NOMO-1 (cell line): ENCODE measurements around the gene ITGA8.
"Not testable (repeated sequence)": the region's sequence is repeated elsewhere in the genome, so short reads cannot be mapped to it uniquely, and the experiment has no call there.

Source experiments
- DNase-seq, 2 experiments: peaks; one replicate each; lab custom pipeline; 2025; ENCODE audit not compliant: unreplicated experiment in 2 of 2; lab: John Stamatoyannopoulos, UW

Gene ITGA8

GRCh38 chr10:15516256-15517085 is 203.3 kb downstream of the ITGA8 start:
- no peak for DNase-seq

- DNase-seq: no peak
Measured at GRCh38 chr10:15515202-15515601, 204.5 kb downstream of the ITGA8 start.

DNA sequence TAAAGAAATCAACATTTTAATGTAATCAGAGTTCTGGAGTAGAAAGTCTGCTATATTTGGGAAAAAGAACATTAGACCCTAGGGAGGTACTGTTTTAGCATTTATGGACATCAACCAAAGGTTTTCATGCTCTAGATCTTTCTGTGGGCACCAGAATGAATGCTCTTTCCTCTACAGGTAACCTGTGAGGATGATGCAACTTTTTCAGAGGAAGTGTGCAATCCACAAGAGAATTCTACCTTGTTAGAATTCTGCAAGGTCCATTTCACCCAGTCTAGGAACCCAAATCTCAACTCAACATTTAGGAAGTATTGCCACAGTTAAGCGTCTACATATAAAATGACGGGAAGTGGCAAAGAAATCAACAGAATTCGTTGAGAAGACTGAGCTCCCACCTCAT is 208.8 kb downstream of the ITGA8 start:
- DNase-seq: no peak

DNA sequence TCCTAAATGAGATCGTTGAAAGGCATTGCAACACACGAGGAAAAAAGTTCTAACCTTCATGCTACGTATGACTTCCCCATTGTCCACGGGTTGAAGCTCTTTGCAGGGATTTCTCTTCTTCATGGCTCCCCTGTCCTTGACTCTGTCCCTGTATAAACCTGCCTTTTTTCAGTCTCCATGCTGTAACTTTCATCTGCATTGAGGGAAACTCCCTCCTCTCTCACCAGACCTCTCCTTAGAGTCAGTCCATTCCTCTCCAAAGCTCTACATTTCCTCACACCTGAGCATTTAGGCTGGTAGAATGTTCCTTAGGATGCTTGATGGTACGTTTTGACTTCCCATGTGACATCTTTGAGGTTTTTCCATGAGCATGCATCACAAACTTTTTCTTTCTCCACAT is 214.4 kb downstream of the ITGA8 start:
- DNase-seq: no peak

DNA sequence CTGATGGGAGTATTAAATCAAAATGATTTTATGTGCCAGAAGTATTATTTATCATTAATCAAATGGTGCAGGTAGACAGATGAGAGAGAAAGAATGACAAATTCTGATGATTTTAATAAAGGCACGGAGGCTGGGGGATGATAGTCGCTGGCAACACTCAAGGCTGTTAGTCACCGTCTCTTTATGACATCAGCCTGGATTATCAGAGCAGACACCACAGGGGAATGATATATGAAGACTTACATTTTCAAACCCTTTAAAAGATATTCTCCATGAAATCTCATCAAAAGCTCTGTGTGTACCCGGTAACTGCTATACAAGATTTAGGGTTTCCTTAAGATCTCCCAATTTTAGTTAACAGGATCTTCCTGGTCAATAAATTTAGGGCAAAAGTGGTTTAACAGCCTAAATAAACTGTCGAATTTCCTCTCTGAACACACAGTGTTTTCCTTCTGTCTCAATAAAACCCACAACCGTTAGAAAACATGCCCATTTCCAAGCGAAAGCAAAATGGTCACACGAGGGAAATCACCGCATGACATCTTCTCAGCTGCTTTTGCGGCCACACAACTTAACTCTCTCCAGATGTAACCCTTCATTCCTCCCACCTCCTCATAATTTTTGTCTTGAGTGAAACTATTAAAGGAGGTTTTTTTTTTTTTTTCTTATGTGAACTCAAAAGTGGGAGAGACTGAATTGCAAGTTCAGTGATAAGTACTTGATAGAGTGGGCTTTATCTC is 215.5 kb downstream of the ITGA8 start:
- DNase-seq: no peak

DNA sequence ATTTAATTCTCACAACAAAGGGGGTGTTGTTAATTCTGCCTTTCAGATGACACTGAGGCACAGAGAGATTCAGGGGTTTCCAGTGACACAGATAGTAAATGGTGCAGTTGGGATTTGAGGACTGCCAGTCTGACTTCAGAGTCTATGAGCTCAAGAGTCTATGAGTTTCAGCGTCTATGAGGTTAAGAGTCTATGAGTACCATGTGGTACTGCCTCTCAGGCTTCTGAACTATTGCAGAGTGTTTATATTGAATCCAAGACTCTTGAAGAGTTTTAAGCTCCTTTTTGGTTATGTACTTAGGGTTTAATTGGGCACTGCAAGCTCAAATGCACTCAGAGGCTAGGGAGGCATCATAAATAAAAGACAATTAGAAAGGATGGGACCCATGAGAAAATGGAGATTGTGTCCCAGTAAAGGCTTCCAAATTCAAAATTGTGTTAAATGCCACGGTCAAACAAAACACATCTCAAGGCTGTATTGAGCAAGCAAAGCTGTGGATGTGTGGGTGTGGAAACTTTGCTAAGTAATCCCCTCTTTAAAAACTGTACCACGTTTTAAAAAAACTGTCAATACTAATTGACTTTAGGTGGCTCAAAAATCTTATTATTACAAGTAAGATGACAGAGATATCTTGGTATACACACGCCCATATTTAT is 224.7 kb downstream of the ITGA8 start:
- DNase-seq: no peak

DNA sequence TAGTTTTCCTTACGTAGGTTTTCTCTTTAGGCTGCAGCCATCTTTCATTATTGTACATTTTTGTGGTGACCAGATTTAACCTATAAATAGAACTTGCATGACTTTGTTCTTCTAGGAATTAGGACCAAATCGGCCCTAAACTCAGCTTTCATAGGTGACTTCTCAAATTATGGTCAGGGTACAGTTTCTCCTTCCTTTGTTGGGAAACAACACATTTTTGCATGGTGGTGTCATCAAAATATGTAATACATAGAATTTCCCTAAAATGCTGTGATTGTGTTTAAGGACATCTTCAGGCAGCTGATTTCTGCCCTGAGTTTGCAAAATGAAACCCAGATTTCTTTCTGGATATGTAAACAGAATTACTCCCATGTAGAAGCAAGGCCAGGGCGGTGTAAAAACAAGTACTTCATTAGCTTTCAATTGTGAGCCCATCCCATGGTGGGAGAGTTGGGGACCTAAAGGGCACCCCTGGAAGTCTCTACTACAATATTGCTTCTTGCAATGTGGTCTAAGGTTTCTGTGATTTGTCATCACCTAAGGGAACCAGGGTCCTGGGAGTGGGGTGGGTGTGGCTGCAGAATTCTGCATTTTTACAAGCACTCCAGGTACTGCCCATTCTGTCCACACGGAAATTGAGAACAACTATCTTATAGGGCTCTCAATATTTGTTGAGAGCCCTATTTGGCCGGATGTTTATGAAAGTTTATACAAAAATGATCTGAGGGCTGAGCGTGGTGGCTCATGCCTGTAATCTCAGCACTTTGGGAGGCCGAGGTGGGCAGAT is 227.7 kb downstream of the ITGA8 start:
- DNase-seq: no peak

DNA sequence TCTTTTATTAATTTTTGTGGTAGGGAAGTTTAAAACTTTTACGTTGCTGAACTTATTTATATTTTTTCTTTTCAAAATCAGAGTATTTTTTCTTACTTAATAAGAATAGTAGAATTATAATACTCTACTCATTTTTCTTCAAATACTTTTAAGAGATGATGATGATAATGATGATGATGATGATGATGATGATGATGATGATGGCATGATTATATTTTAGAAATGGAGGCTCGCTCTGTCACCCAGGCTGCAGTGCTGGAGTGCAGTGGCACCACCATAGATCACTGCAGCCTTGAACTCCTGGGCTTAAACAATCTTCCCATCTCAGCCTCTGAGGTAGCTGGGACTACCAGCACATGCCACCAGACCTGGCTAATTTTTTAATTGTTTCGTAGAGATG is 230.3 kb downstream of the ITGA8 start:
- no peak for DNase-seq

- DNase-seq: no peak
Measured at GRCh38 chr10:15487376-15487775, 232.3 kb downstream of the ITGA8 start.

- DNase-seq: no peak
Measured at GRCh38 chr10:15486404-15486803, 233.3 kb downstream of the ITGA8 start.

DNA sequence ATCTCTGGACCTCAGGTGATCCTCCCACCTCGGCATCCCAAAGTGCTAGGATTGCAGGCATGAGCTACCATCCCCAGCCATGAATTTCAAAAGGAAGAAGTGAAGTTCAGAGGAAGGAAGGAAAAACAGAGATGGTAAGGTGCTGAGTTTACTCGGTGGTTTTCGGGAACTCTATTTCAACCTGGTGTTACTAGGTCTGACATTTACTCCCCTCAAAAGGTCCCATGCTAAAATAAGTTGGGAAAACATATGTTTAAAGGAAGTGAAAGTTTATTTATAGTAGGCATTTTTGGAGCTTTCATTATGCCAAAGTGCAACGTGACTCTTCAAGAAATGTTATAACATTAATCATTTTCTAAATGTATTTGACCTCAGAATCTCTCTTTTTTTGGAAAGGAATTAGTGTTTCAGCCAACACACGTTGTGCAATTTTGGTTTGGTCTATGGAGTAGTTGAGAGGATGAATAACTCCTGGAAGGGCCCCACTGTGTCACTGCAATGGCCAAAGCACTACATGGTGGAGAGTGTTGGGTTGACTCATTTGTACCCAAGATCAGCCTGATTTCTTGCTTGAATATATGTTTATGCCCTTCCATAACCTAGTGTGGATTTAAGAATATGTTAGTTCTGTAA is 233.9 kb downstream of the ITGA8 start:
- DNase-seq: no peak

GRCh38 chr10:15485027-15485426 is 234.7 kb downstream of the ITGA8 start:
- no peak for DNase-seq

DNA sequence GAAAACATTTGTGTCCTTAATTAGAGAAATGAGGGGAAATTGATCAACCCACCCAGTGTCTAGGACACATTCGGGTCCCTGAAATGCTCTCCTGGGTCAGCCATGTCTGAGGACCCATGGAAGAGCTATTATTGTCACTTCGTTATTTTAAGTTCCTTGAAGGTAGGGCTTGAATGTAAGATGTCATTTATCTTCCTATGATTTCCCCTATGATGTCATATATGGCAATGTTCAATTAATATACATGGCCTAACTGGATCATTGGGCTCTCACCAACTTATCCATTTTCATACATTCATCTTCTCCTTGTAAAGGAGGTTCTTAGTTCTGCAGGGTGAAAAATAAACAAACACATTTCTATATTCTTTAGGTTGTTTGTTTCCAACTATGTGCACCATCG is 235.6 kb downstream of the ITGA8 start:
- DNase-seq: no peak

DNA sequence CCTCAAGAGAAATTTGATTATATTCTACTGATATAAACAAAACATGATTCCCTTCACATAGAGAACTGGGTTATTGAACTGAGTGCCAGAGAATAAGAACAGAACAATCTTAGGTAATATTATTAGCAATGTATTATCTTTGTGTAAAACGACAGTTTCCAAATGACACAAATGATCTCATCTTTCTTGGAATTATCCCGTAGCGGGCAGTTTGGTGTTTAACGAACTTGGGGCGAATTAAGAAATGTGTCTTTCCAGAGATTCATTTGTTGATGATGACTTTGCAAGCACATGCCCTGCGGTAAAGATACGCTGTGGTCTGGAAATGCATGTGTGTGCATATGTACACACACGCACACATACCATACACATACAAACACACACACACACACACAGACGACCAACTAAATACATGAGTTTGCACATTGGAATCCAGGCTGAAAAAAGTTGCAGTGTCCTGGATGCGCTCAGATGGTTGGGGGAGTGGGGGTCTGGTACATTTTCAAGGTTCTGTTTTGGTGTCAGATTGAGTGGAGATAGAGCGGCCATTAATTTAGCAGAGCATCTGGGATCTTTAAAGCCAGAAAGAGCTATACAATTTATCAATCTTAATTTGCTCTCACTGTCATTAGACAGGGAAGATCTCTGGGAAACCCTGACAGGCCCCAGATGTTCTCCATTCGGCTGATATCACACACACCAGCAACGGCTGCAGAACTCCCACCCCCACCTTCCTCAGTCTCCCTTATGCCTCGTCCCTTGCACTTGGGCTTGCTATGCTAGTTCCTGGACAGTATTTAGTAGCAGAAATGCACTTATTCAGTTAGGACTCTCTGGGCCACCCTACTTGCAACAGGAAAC is 236.3 kb downstream of the ITGA8 start:
- no peak for DNase-seq

DNA sequence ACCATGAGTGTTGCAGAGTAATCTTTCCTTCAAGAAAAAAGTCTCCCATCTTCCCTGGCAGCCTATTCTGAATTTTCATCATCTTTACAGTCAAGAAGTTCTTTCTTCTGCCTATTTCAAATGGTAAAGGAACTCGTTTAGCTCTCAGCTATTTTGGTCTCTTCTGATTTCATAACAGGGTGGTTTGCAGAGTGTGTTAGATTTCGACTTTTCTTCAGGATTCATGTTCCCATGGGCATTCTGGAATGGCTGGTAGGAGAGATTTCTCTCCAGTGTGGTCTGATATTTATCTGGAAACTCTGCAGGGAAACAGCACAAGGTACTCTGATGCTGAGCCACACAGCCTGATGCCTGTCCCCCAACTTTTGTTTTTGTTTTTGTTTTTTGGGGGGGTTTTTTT is 237.6 kb downstream of the ITGA8 start:
- no peak for DNase-seq

DNA sequence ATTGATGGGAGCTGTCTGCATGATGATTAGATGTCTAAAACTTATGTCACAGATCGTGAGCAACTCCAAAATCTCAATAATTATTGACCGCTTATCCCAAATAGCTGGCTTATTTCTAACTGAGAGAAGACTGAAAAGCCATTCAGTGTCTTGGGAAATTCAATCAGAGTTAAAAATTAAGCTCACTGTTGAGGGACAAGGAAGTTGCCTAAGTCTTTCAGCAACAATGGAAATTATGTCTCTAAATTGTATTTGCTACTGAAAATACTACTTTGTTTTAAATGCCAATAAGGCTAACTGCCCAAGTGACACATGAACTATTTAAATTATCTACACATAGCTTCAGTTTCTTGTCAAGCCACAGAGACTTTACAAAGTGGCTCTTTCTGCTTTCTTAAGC is 240.8 kb downstream of the ITGA8 start:
- no peak for DNase-seq

DNA sequence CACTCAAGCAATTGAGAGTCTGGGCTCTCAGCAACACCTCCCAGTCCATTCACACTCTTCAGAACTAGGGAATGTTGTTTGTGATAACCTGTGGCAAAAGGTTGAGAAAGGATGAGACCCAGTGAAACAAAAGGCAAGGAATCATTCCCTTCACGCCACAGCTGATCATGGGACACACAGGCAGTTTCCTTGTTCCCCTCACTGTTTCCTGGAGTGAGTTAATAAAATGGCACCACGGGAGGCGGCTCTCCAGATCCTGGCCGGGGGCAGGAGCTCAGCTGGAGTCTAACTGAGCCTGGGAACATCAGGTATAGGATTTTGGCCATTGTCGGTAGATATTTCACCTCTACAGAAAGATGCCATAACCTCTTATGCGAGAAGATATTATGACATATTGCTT is 241.3 kb downstream of the ITGA8 start:
- no peak for DNase-seq

DNA sequence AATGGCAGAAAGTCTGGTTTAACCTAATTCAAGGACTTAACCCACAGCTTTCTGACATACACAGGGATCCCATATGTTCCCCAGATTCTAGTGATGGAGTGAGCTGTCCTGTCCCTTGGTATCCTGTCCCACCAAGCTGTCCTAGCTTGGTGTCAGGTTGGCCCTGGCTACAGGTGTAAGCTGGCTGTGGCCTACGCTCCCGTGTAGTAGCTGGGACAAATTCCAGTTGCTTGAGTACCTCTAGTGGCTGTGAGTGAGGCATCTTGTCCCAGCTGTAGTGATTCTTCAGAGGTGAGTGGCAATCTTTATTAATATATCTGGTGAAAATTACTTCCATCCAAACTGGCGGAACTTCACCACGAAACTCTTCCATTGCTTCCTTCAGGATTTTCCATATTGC is 243.4 kb downstream of the ITGA8 start:
- DNase-seq: no peak

- DNase-seq: not testable (repeated sequence)
Measured at GRCh38 chr10:15475439-15475838, 244.3 kb downstream of the ITGA8 start.

DNA sequence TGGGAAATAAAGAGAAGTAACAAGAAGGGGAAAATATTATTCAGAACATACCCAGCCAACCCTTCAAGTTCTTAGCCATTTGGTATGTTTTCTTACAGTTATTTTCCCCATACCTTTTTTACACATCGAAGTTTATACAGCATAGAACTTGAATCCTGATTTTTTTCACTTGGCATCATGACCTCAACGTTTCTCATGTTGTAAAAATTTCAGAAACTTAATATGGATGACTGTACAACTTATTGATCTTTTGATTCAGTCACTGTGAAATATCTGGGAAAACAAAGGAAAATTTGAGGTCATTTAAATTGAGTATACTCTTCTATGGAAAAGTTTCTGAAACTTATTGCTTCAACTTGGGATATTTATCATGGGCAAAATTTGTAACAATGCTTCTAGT is 245.1 kb downstream of the ITGA8 start:
- no peak for DNase-seq
